ENCODE measurements around the gene HS1BP3. TPM values are rescaled to one million over a fixed set of nuclear protein-coding genes. Genes with fewer than 3 reads are reported as not detected.

HS1BP3 gene
- total and polyA plus RNA-seq, 2 of the 13 experiments (the other 11 are each of a cell fraction or from before 2014, with no cell fraction given) = 15.2 to 22.0 TPM

DNA sequence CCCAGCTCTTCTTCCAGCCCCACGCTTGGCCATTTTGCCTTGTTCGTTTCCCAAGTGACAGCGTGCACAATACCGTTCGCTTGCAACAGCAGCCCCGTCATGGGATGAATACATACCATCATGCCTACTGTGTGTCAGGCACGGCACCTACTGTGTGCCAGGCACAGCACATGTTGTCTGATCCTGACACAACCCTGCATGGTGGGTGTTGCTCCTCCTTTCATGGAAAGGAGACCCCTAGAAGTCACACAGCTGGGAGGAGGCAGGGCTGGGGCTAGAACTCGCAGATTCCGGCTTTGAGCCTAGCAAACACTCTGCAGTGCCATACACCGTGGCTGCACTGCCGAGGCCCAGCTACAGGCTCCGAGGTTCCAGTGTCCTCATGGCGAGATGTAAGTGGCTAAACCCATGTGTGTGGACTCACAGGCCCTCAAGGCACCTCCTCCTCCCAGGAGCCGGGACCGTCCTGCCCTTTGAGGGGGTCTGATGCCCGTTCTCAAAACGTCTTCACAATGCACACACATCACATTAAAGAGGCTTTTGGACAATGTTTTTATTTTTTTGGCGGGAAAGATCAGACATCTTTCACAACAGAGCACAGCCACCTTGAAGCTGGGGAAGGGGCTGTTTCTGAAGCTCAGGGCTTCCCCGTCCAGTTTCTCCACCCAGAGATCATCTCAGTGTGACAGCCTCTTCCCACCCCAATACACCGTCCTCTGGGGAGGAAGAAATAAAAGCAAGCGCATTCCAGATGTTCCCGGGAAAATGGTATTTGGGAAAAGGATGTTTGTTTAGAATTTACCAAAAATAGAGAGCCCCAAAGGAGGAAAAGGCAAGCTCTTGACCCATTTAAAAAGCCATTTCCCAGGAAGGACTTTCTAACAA is 64.9 kb downstream of the HS1BP3 start (continued):
- TF ChIP-seq NONO (IDR thresholded peaks at IDR 0.05) (no peak), NONO (CRISPR knock-in tag; conservative IDR thresholded peaks at IDR 0.05) (peak; percentile 30; the same call in 1 of the 2 replicates), ZNF850 (CRISPR knock-in tag; conservative IDR thresholded peaks at IDR 0.05) (no peak), RFX5 (IDR thresholded peaks at IDR 0.05; ENCODE audit: low read depth, low read length) (no peak), ZBTB21 (CRISPR knock-in tag; IDR thresholded peaks at IDR 0.05) (no peak), SP2 (CRISPR knock-in tag; IDR thresholded peaks at IDR 0.05) (no peak), ZSCAN22 (CRISPR knock-in tag; IDR thresholded peaks at IDR 0.05) (no peak), XRCC5 (optimal IDR thresholded peaks at IDR 0.05; ENCODE audit: low read length) (no peak), CHD4 (IDR thresholded peaks at IDR 0.05; ENCODE audit: borderline replicate concordance, low read length) (peak; percentile 87; the same call in 1 of the 2 replicates), KDM5B (CRISPR knock-in tag; IDR thresholded peaks at IDR 0.05; ENCODE audit: borderline replicate concordance) (peak; percentile 70), CBFB (CRISPR knock-in tag; IDR thresholded peaks at IDR 0.05) (no peak), THAP11 (CRISPR knock-in tag; IDR thresholded peaks at IDR 0.05) (no peak), ZNF337 (CRISPR knock-in tag; IDR thresholded peaks at IDR 0.05; ENCODE audit: borderline replicate concordance, low read depth) (no peak)
- TF ChIP-seq, protein P1, sequence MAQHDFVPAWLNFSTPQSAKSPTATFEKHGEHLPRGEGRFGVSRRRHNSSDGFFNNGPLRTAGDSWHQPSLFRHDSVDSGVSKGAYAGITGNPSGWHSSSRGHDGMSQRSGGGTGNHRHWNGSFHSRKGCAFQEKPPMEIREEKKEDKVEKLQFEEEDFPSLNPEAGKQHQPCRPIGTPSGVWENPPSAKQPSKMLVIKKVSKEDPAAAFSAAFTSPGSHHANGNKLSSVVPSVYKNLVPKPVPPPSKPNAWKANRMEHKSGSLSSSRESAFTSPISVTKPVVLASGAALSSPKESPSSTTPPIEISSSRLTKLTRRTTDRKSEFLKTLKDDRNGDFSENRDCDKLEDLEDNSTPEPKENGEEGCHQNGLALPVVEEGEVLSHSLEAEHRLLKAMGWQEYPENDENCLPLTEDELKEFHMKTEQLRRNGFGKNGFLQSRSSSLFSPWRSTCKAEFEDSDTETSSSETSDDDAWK (CRISPR knock-in tag; IDR thresholded peaks at IDR 0.05) = no peak
- TF ChIP-seq, protein P2, sequence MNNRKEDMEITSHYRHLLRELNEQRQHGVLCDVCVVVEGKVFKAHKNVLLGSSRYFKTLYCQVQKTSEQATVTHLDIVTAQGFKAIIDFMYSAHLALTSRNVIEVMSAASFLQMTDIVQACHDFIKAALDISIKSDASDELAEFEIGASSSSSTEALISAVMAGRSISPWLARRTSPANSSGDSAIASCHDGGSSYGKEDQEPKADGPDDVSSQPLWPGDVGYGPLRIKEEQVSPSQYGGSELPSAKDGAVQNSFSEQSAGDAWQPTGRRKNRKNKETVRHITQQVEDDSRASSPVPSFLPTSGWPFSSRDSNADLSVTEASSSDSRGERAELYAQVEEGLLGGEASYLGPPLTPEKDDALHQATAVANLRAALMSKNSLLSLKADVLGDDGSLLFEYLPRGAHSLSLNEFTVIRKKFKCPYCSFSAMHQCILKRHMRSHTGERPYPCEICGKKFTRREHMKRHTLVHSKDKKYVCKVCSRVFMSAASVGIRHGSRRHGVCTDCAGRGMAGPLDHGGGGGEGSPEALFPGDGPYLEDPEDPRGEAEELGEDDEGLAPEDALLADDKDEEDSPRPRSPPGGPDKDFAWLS (CRISPR knock-in tag; IDR thresholded peaks at IDR 0.05; ENCODE audit: borderline replicate concordance) = no peak
- TF ChIP-seq, protein P3, sequence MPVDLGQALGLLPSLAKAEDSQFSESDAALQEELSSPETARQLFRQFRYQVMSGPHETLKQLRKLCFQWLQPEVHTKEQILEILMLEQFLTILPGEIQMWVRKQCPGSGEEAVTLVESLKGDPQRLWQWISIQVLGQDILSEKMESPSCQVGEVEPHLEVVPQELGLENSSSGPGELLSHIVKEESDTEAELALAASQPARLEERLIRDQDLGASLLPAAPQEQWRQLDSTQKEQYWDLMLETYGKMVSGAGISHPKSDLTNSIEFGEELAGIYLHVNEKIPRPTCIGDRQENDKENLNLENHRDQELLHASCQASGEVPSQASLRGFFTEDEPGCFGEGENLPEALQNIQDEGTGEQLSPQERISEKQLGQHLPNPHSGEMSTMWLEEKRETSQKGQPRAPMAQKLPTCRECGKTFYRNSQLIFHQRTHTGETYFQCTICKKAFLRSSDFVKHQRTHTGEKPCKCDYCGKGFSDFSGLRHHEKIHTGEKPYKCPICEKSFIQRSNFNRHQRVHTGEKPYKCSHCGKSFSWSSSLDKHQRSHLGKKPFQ (CRISPR knock-in tag; IDR thresholded peaks at IDR 0.05; ENCODE audit: insufficient replicate concordance) = no peak
- TF ChIP-seq, protein P4, sequence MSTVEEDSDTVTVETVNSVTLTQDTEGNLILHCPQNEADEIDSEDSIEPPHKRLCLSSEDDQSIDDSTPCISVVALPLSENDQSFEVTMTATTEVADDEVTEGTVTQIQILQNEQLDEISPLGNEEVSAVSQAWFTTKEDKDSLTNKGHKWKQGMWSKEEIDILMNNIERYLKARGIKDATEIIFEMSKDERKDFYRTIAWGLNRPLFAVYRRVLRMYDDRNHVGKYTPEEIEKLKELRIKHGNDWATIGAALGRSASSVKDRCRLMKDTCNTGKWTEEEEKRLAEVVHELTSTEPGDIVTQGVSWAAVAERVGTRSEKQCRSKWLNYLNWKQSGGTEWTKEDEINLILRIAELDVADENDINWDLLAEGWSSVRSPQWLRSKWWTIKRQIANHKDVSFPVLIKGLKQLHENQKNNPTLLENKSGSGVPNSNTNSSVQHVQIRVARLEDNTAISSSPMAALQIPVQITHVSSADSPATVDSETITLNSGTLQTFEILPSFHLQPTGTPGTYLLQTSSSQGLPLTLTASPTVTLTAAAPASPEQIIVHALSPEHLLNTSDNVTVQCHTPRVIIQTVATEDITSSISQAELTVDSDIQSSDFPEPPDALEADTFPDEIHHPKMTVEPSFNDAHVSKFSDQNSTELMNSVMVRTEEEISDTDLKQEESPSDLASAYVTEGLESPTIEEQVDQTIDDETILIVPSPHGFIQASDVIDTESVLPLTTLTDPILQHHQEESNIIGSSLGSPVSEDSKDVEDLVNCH (CRISPR knock-in tag; IDR thresholded peaks at IDR 0.05) = no peak
- TF ChIP-seq, protein P5, sequence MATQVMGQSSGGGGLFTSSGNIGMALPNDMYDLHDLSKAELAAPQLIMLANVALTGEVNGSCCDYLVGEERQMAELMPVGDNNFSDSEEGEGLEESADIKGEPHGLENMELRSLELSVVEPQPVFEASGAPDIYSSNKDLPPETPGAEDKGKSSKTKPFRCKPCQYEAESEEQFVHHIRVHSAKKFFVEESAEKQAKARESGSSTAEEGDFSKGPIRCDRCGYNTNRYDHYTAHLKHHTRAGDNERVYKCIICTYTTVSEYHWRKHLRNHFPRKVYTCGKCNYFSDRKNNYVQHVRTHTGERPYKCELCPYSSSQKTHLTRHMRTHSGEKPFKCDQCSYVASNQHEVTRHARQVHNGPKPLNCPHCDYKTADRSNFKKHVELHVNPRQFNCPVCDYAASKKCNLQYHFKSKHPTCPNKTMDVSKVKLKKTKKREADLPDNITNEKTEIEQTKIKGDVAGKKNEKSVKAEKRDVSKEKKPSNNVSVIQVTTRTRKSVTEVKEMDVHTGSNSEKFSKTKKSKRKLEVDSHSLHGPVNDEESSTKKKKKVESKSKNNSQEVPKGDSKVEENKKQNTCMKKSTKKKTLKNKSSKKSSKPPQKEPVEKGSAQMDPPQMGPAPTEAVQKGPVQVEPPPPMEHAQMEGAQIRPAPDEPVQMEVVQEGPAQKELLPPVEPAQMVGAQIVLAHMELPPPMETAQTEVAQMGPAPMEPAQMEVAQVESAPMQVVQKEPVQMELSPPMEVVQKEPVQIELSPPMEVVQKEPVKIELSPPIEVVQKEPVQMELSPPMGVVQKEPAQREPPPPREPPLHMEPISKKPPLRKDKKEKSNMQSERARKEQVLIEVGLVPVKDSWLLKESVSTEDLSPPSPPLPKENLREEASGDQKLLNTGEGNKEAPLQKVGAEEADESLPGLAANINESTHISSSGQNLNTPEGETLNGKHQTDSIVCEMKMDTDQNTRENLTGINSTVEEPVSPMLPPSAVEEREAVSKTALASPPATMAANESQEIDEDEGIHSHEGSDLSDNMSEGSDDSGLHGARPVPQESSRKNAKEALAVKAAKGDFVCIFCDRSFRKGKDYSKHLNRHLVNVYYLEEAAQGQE (IDR thresholded peaks at IDR 0.05; ENCODE audit: borderline replicate concordance in 1 of 2, low read depth in 1 of 2, low read length in 2 of 2) = no peak

Measured in HepG2 (cell line).